Measurements from ENCODE around the gene NEK10.

NEK10 gene

GRCh38 chr3:27138005-27138404, 231.2 kb downstream of the NEK10 start:
- DNase-seq, result no peak
- no peaks in the 10 kb centered on the region for H3F3A ChIP-seq (ENCODE audit: insufficient read depth, low read length)
- TF ChIP-seq EZH2 (optimal IDR thresholded peaks at IDR 0.05; ENCODE audit: low read depth, low read length), result no peak
- TF ChIP-seq, protein P1, sequence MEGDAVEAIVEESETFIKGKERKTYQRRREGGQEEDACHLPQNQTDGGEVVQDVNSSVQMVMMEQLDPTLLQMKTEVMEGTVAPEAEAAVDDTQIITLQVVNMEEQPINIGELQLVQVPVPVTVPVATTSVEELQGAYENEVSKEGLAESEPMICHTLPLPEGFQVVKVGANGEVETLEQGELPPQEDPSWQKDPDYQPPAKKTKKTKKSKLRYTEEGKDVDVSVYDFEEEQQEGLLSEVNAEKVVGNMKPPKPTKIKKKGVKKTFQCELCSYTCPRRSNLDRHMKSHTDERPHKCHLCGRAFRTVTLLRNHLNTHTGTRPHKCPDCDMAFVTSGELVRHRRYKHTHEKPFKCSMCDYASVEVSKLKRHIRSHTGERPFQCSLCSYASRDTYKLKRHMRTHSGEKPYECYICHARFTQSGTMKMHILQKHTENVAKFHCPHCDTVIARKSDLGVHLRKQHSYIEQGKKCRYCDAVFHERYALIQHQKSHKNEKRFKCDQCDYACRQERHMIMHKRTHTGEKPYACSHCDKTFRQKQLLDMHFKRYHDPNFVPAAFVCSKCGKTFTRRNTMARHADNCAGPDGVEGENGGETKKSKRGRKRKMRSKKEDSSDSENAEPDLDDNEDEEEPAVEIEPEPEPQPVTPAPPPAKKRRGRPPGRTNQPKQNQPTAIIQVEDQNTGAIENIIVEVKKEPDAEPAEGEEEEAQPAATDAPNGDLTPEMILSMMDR (IDR thresholded peaks at IDR 0.05; ENCODE audit: low read length), result no peak
- TF ChIP-seq EZH2phosphoT487 (IDR thresholded peaks at IDR 0.05; ENCODE audit: low read length), result no peak
- H3K27me3 ChIP-seq (replicated peaks; ENCODE audit: insufficient read depth, low read length), result no peaks in the 10 kb centered on the region
- H2AFZ ChIP-seq (ENCODE audit: low read length), result no peak overlapping the region
- H3K9me3 ChIP-seq (replicated peaks; ENCODE audit: insufficient read depth, low read length), result no peaks in the 10 kb centered on the region
- H3K4me2 ChIP-seq (ENCODE audit: low read depth, low read length), result no peak overlapping the region
- H3K36me3 ChIP-seq (replicated peaks; ENCODE audit: insufficient read depth, low read length), result no peaks in the 10 kb centered on the region
- no peaks in the 10 kb centered on the region for H4K20me1 ChIP-seq (ENCODE audit: insufficient read depth, low read length)
- no peaks in the 10 kb centered on the region for H3K9me2 ChIP-seq (replicated peaks; ENCODE audit: insufficient read depth, low read length)
- no peaks in the 10 kb centered on the region for H3K4me1 ChIP-seq (ENCODE audit: low read length)
- no peak overlapping the region for H3K9ac ChIP-seq (ENCODE audit: low read length)
- no peak overlapping the region for H3K4me3 ChIP-seq (ENCODE audit: low read length)
- H3K79me2 ChIP-seq (ENCODE audit: low read length), result no peaks in the 10 kb centered on the region
- no peak overlapping the region for H3K27ac ChIP-seq (ENCODE audit: low read length)

GRCh38 chr3:27134171-27134796, 234.9 kb downstream of the NEK10 start:
- Histone ChIP-seq H3K27me3 (replicated peaks; ENCODE audit: insufficient read depth, low read length) (no peaks in the 10 kb centered on the region), H3K9me2 (replicated peaks; ENCODE audit: insufficient read depth, low read length) (no peaks in the 10 kb centered on the region), H3K9ac (ENCODE audit: low read length) (no peak overlapping the region), H3K4me3 (ENCODE audit: low read length) (no peak overlapping the region), H3K9me3 (replicated peaks; ENCODE audit: insufficient read depth, low read length) (no peaks in the 10 kb centered on the region), H2AFZ (ENCODE audit: low read length) (0 out of 2 replicates have a peak overlapping the region, but pooled peaks have one; percentile 2), H3K36me3 (replicated peaks; ENCODE audit: insufficient read depth, low read length) (no peaks in the 10 kb centered on the region), H3K4me2 (ENCODE audit: low read depth, low read length) (no peak overlapping the region), H3K79me2 (ENCODE audit: low read length) (no peaks in the 10 kb centered on the region), H4K20me1 (ENCODE audit: insufficient read depth, low read length) (no peaks in the 10 kb centered on the region), H3F3A (ENCODE audit: insufficient read depth, low read length) (no peaks in the 10 kb centered on the region), H3K27ac (ENCODE audit: low read length) (no peak overlapping the region), H3K4me1 (ENCODE audit: low read length) (no peaks in the 10 kb centered on the region)
- peak; percentile 65 for DNase-seq
- TF ChIP-seq EZH2 (optimal IDR thresholded peaks at IDR 0.05; ENCODE audit: low read depth, low read length), result no peak
- TF ChIP-seq EZH2phosphoT487 (IDR thresholded peaks at IDR 0.05; ENCODE audit: low read length), result no peak
- TF ChIP-seq, protein P1 (IDR thresholded peaks at IDR 0.05; ENCODE audit: low read length), result peak; percentile 91

DNA sequence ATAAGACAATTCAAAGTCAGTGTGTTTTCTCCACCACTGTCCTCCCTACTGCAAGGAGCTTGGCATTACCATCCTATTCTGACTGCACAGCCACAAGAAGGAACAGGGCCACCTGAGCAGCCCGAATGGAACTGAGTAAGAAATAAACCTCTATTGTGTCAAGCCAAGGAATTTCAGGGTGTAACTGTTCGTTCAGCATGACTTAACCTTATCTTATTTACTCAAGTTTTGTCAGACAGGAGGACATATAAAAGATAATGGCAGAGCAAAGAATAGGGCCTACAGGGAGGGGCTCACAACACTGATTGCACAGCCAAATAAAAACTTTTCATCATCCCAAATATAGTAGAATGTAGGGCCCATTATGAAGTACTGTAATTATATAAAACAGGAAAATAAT, 236.1 kb downstream of the NEK10 start:
- Histone ChIP-seq H3K9ac (ENCODE audit: low read length) (no peak overlapping the region), H3K79me2 (ENCODE audit: low read length) (no peaks in the 10 kb centered on the region), H3K4me1 (ENCODE audit: low read length) (no peaks in the 10 kb centered on the region), H3K4me2 (ENCODE audit: low read depth, low read length) (no peak overlapping the region), H3K27ac (ENCODE audit: low read length) (no peak overlapping the region), H2AFZ (ENCODE audit: low read length) (no peak overlapping the region), H3F3A (ENCODE audit: insufficient read depth, low read length) (no peaks in the 10 kb centered on the region), H3K4me3 (ENCODE audit: low read length) (no peak overlapping the region), H3K27me3 (replicated peaks; ENCODE audit: insufficient read depth, low read length) (no peaks in the 10 kb centered on the region), H3K36me3 (replicated peaks; ENCODE audit: insufficient read depth, low read length) (no peaks in the 10 kb centered on the region), H3K9me2 (replicated peaks; ENCODE audit: insufficient read depth, low read length) (no peaks in the 10 kb centered on the region), H3K9me3 (replicated peaks; ENCODE audit: insufficient read depth, low read length) (no peaks in the 10 kb centered on the region), H4K20me1 (ENCODE audit: insufficient read depth, low read length) (no peaks in the 10 kb centered on the region)
- TF ChIP-seq EZH2phosphoT487 (IDR thresholded peaks at IDR 0.05; ENCODE audit: low read length) (no peak), EZH2 (optimal IDR thresholded peaks at IDR 0.05; ENCODE audit: low read depth, low read length) (no peak)
- TF ChIP-seq, protein P1 (IDR thresholded peaks at IDR 0.05; ENCODE audit: low read length), result no peak
- no peak for DNase-seq

Data from MM.1S (cell line).